Measurements from ENCODE around the gene KRTAP3-1.

The KRTAP3-1 gene

GRCh38 chr17:40980596-40980995 is 28.3 kb downstream of the KRTAP3-1 start:
- no peak for DNase-seq (ENCODE audit: low read depth, low spot score)
- no peak overlapping the region for H3K4me3 ChIP-seq (ENCODE audit: low read length)
- no peaks in the 10 kb centered on the region for H3K36me3 ChIP-seq (ENCODE audit: control insufficient read depth, insufficient read depth, low read length)
- no CpG with 5 or more reads among the region's 8 CpGs for WGBS (ENCODE audit: insufficient coverage, insufficient read length)
- no peaks in the 10 kb centered on the region for H3K9me3 ChIP-seq (ENCODE audit: control insufficient read depth, insufficient read depth, low read length)
- no peaks in the 10 kb centered on the region for H3K4me1 ChIP-seq (ENCODE audit: control insufficient read depth, insufficient read depth, low read length)
- no peak overlapping the region for H3K27ac ChIP-seq (ENCODE audit: low read length)
- H3K27me3 ChIP-seq (ENCODE audit: control insufficient read depth, insufficient read depth, low read length), result no peaks in the 10 kb centered on the region

- no peaks in the 10 kb centered on the region for H3K9me3 ChIP-seq (ENCODE audit: control insufficient read depth, insufficient read depth, low read length)
- no peak overlapping the region for H3K4me3 ChIP-seq (ENCODE audit: low read length)
- no peak overlapping the region for H3K27ac ChIP-seq (ENCODE audit: low read length)
- H3K27me3 ChIP-seq (ENCODE audit: control insufficient read depth, insufficient read depth, low read length), result no peaks in the 10 kb centered on the region
- no peak for DNase-seq (ENCODE audit: low read depth, low spot score)
- H3K4me1 ChIP-seq (ENCODE audit: control insufficient read depth, insufficient read depth, low read length), result no peaks in the 10 kb centered on the region
- WGBS (ENCODE audit: insufficient coverage, insufficient read length), result no CpG with 5 or more reads among the region's 3 CpGs
- no peaks in the 10 kb centered on the region for H3K36me3 ChIP-seq (ENCODE audit: control insufficient read depth, insufficient read depth, low read length)
Observed at GRCh38 chr17:40980117-40980516, 28.8 kb downstream of the KRTAP3-1 start.

GRCh38 chr17:40978575-40979151 is 30.3 kb downstream of the KRTAP3-1 start:
- H3K27me3 ChIP-seq (ENCODE audit: control insufficient read depth, insufficient read depth, low read length), result no peaks in the 10 kb centered on the region
- no CpG with 5 or more reads among the region's 13 CpGs for WGBS (ENCODE audit: insufficient coverage, insufficient read length)
- DNase-seq (ENCODE audit: low read depth, low spot score), result no peak
- no peaks in the 10 kb centered on the region for H3K36me3 ChIP-seq (ENCODE audit: control insufficient read depth, insufficient read depth, low read length)
- no peak overlapping the region for H3K4me3 ChIP-seq (ENCODE audit: low read length)
- H3K4me1 ChIP-seq (ENCODE audit: control insufficient read depth, insufficient read depth, low read length), result no peaks in the 10 kb centered on the region
- no peak overlapping the region for H3K27ac ChIP-seq (ENCODE audit: low read length)
- H3K9me3 ChIP-seq (ENCODE audit: control insufficient read depth, insufficient read depth, low read length), result no peaks in the 10 kb centered on the region

GRCh38 chr17:40975516-40975915 is 33.4 kb downstream of the KRTAP3-1 start:
- no peak for DNase-seq (ENCODE audit: low read depth, low spot score)
- Histone ChIP-seq H3K27ac (ENCODE audit: low read length) (no peak overlapping the region), H3K9me3 (ENCODE audit: control insufficient read depth, insufficient read depth, low read length) (no peaks in the 10 kb centered on the region), H3K27me3 (ENCODE audit: control insufficient read depth, insufficient read depth, low read length) (no peaks in the 10 kb centered on the region), H3K36me3 (ENCODE audit: control insufficient read depth, insufficient read depth, low read length) (no peaks in the 10 kb centered on the region), H3K4me1 (ENCODE audit: control insufficient read depth, insufficient read depth, low read length) (no peaks in the 10 kb centered on the region), H3K4me3 (ENCODE audit: low read length) (no peak overlapping the region)

- WGBS (ENCODE audit: insufficient coverage, insufficient read length), result 100% methylated on average over 2 of the region's 3 CpGs
- H3K9me3 ChIP-seq (ENCODE audit: control insufficient read depth, insufficient read depth, low read length), result no peaks in the 10 kb centered on the region
Observed at GRCh38 chr17:40974366-40974765, 34.6 kb downstream of the KRTAP3-1 start.

GRCh38 chr17:40967582-40967981 is 41.3 kb downstream of the KRTAP3-1 start:
- no peak overlapping the region for H3K4me3 ChIP-seq (ENCODE audit: low read length)
- no CpG with 5 or more reads among the region's 1 CpG for WGBS (ENCODE audit: insufficient coverage, insufficient read length)
- no peaks in the 10 kb centered on the region for H3K27me3 ChIP-seq (ENCODE audit: control insufficient read depth, insufficient read depth, low read length)
- H3K4me1 ChIP-seq (ENCODE audit: control insufficient read depth, insufficient read depth, low read length), result no peaks in the 10 kb centered on the region
- no peaks in the 10 kb centered on the region for H3K9me3 ChIP-seq (ENCODE audit: control insufficient read depth, insufficient read depth, low read length)
- no peaks in the 10 kb centered on the region for H3K36me3 ChIP-seq (ENCODE audit: control insufficient read depth, insufficient read depth, low read length)
- H3K27ac ChIP-seq (ENCODE audit: low read length), result no peak overlapping the region
- no peak for DNase-seq (ENCODE audit: low read depth, low spot score)

More at GRCh38 chr17:40974366-40974765, 34.6 kb downstream of the KRTAP3-1 start:
- Histone ChIP-seq H3K27ac (ENCODE audit: low read length) (no peak overlapping the region), H3K4me1 (ENCODE audit: control insufficient read depth, insufficient read depth, low read length) (no peaks in the 10 kb centered on the region), H3K4me3 (ENCODE audit: low read length) (no peak overlapping the region), H3K27me3 (ENCODE audit: control insufficient read depth, insufficient read depth, low read length) (no peaks in the 10 kb centered on the region), H3K36me3 (ENCODE audit: control insufficient read depth, insufficient read depth, low read length) (no peaks in the 10 kb centered on the region)
- no peak for DNase-seq (ENCODE audit: low read depth, low spot score)

- H3K27me3 ChIP-seq (ENCODE audit: control insufficient read depth, insufficient read depth, low read length), result no peaks in the 10 kb centered on the region
- no peaks in the 10 kb centered on the region for H3K4me1 ChIP-seq (ENCODE audit: control insufficient read depth, insufficient read depth, low read length)
- H3K27ac ChIP-seq (ENCODE audit: low read length), result no peak within 1 kb of the TSS
- no CpG with 5 or more reads among the region's 1 CpG for WGBS (ENCODE audit: insufficient coverage, insufficient read length)
- no peaks in the 10 kb centered on the region for H3K9me3 ChIP-seq (ENCODE audit: control insufficient read depth, insufficient read depth, low read length)
- H3K4me3 ChIP-seq (ENCODE audit: low read length), result no peak within 1 kb of the TSS
- DNase-seq (ENCODE audit: low read depth, low spot score), result no peak
- H3K36me3 ChIP-seq (ENCODE audit: control insufficient read depth, insufficient read depth, low read length), result no peaks in the 10 kb centered on the region
Observed at GRCh38 chr17:40966848-40967247, 42.1 kb downstream of the KRTAP3-1 start, which contains the start of gene KRT39. KRT39 (minus strand) TSS chr17:40966948; CDS start chr17:40966856, 92 bp downstream.

- H3K27ac ChIP-seq (ENCODE audit: low read length), result no peak overlapping the region
- no peaks in the 10 kb centered on the region for H3K27me3 ChIP-seq (ENCODE audit: control insufficient read depth, insufficient read depth, low read length)
- no peak for DNase-seq (ENCODE audit: low read depth, low spot score)
- no peaks in the 10 kb centered on the region for H3K36me3 ChIP-seq (ENCODE audit: control insufficient read depth, insufficient read depth, low read length)
- no CpG with 5 or more reads among the region's 1 CpG for WGBS (ENCODE audit: insufficient coverage, insufficient read length)
- no peaks in the 10 kb centered on the region for H3K9me3 ChIP-seq (ENCODE audit: control insufficient read depth, insufficient read depth, low read length)
- no peak overlapping the region for H3K4me3 ChIP-seq (ENCODE audit: low read length)
- H3K4me1 ChIP-seq (ENCODE audit: control insufficient read depth, insufficient read depth, low read length), result no peaks in the 10 kb centered on the region; the same call in 1 of the 2 replicates
Observed at GRCh38 chr17:40963838-40964237, 45.1 kb downstream of the KRTAP3-1 start.

GRCh38 chr17:40962059-40962561 is 46.8 kb downstream of the KRTAP3-1 start:
- Histone ChIP-seq H3K36me3 (ENCODE audit: control insufficient read depth, insufficient read depth, low read length) (no peaks in the 10 kb centered on the region), H3K27ac (ENCODE audit: low read length) (no peak overlapping the region)
- no CpG with 5 or more reads among the region's 4 CpGs for WGBS (ENCODE audit: insufficient coverage, insufficient read length)

GRCh38 chr17:40961591-40961990 is 47.3 kb downstream of the KRTAP3-1 start:
- Histone ChIP-seq H3K4me3 (ENCODE audit: low read length) (no peak overlapping the region), H3K36me3 (ENCODE audit: control insufficient read depth, insufficient read depth, low read length) (no peaks in the 10 kb centered on the region), H3K9me3 (ENCODE audit: control insufficient read depth, insufficient read depth, low read length) (no peaks in the 10 kb centered on the region), H3K27me3 (ENCODE audit: control insufficient read depth, insufficient read depth, low read length) (no peaks in the 10 kb centered on the region), H3K4me1 (ENCODE audit: control insufficient read depth, insufficient read depth, low read length) (peaks cover 3% of the 10 kb centered on the region; the same call in 1 of the 2 replicates), H3K27ac (ENCODE audit: low read length) (no peak overlapping the region)
- no peak for DNase-seq (ENCODE audit: low read depth, low spot score)
- no CpG with 5 or more reads among the region's 1 CpG for WGBS (ENCODE audit: insufficient coverage, insufficient read length)

More at GRCh38 chr17:40962059-40962561, 46.8 kb downstream of the KRTAP3-1 start:
- H3K9me3 ChIP-seq (ENCODE audit: control insufficient read depth, insufficient read depth, low read length), result no peaks in the 10 kb centered on the region
- peaks cover 3% of the 10 kb centered on the region; the same call in 1 of the 2 replicates for H3K4me1 ChIP-seq (ENCODE audit: control insufficient read depth, insufficient read depth, low read length)
- no peak overlapping the region for H3K4me3 ChIP-seq (ENCODE audit: low read length)
- no peaks in the 10 kb centered on the region for H3K27me3 ChIP-seq (ENCODE audit: control insufficient read depth, insufficient read depth, low read length)
- DNase-seq (ENCODE audit: low read depth, low spot score), result no peak

- H3K27ac ChIP-seq (ENCODE audit: low read length), result no peak overlapping the region
- no peaks in the 10 kb centered on the region for H3K27me3 ChIP-seq (ENCODE audit: control insufficient read depth, insufficient read depth, low read length)
- H3K4me3 ChIP-seq (ENCODE audit: low read length), result no peak overlapping the region
- H3K9me3 ChIP-seq (ENCODE audit: control insufficient read depth, insufficient read depth, low read length), result no peaks in the 10 kb centered on the region
- no CpG with 5 or more reads among the region's 10 CpGs for WGBS (ENCODE audit: insufficient coverage, insufficient read length)
- DNase-seq (ENCODE audit: low read depth, low spot score), result no peak
- H3K36me3 ChIP-seq (ENCODE audit: control insufficient read depth, insufficient read depth, low read length), result no peaks in the 10 kb centered on the region
- peaks cover 3% of the 10 kb centered on the region; the same call in 1 of the 2 replicates for H3K4me1 ChIP-seq (ENCODE audit: control insufficient read depth, insufficient read depth, low read length)
Observed at GRCh38 chr17:40960144-40960543, 48.8 kb downstream of the KRTAP3-1 start.
